Memory B cell (primary cell): ENCODE measurements around the gene THOC1.
A peak's percentile ranks its signal among the peaks of the same experiment; 100 is the strongest.
"Not testable (repeated sequence)": the region's sequence is repeated elsewhere in the genome, so short reads cannot be mapped to it uniquely, and the experiment has no call there.

Experiments used
- ATAC-seq: fragments of 150-1000 bp; cut with Tn5 transposase; 2 replicates; pipeline ENCODE4 v1.10.0; 2021; ENCODE audit warnings: low read depth, mild to moderate bottlenecking, moderate library complexity
- DNase-seq, 2 donors: peaks; one replicate each; pipeline ENCODE4 v3.0.0; 2022; ENCODE audit warnings: low spot score in 2 of 2
- H3K27ac Mint-ChIP-seq: one replicate; pipeline ENCODE4 v1.8.0; 2022; ENCODE audit warnings: mild to moderate bottlenecking, moderate library complexity, mixed read lengths
- H3K27me3 Mint-ChIP-seq: one replicate; pipeline ENCODE4 v1.8.0; 2022; ENCODE audit warnings: mixed read lengths
- H3K36me3 Mint-ChIP-seq: one replicate; pipeline ENCODE4 v1.8.0; 2022; ENCODE audit warnings: mild to moderate bottlenecking, mixed read lengths
- H3K4me1 Mint-ChIP-seq: one replicate; pipeline ENCODE4 v1.8.0; 2022; ENCODE audit warnings: mixed read lengths
- H3K4me3 Mint-ChIP-seq: one replicate; pipeline ENCODE4 v1.8.0; 2022; ENCODE audit warnings: mild to moderate bottlenecking, moderate library complexity, mixed read lengths
- H3K9me3 Mint-ChIP-seq: one replicate; pipeline ENCODE4 v1.8.0; 2022; ENCODE audit warnings: mixed read lengths

Gene THOC1, protein sequence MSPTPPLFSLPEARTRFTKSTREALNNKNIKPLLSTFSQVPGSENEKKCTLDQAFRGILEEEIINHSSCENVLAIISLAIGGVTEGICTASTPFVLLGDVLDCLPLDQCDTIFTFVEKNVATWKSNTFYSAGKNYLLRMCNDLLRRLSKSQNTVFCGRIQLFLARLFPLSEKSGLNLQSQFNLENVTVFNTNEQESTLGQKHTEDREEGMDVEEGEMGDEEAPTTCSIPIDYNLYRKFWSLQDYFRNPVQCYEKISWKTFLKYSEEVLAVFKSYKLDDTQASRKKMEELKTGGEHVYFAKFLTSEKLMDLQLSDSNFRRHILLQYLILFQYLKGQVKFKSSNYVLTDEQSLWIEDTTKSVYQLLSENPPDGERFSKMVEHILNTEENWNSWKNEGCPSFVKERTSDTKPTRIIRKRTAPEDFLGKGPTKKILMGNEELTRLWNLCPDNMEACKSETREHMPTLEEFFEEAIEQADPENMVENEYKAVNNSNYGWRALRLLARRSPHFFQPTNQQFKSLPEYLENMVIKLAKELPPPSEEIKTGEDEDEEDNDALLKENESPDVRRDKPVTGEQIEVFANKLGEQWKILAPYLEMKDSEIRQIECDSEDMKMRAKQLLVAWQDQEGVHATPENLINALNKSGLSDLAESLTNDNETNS

GRCh38 chr18:267688-268552 is at the start of gene THOC1:
Gene THOC1 (minus strand): TSS chr18:268047. CDS start chr18:268019, 28 bp downstream.
- DNase-seq (peak; percentile 89 to 95), ATAC-seq (peak; percentile 92)
- H3K4me1 Mint-ChIP-seq: peaks cover 23% of the 10 kb centered on the region
- H3K27ac Mint-ChIP-seq: peak within 1 kb of the TSS; percentile 100
- H3K36me3 Mint-ChIP-seq: peaks cover 17% of the 10 kb centered on the region
- no peaks in the 10 kb centered on the region for H3K27me3 Mint-ChIP-seq
- H3K9me3 Mint-ChIP-seq: no peaks in the 10 kb centered on the region
- H3K4me3 Mint-ChIP-seq: peak within 1 kb of the TSS; percentile 96

DNA sequence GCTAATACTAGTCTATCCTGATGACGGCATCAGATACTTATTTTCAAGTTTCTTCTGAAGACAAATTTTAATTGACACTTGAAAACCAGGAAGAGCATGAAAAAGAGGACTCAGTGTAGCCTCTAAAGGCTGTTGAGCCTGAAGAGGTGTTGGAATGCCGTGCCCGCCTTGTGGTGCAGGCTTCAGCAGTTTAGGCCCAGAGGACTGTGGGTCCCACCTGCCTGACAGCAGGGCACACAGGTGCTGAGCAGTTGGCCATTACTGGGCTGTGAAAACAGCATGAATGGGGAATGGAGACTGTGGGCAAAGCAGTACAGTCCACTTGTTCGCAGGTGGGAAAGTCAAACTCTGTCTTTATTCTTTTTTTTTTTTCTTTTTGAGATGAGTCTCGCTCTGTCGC is 49.8 kb upstream of the THOC1 start:
- H3K36me3 Mint-ChIP-seq: no peaks in the 10 kb centered on the region
- no peak for DNase-seq
- no peak overlapping the region for H3K4me3 Mint-ChIP-seq
- ATAC-seq: no peak
- H3K27ac Mint-ChIP-seq: no peak overlapping the region
- no peaks in the 10 kb centered on the region for H3K9me3 Mint-ChIP-seq
- no peaks in the 10 kb centered on the region for H3K27me3 Mint-ChIP-seq
- H3K4me1 Mint-ChIP-seq: peaks cover 2% of the 10 kb centered on the region

GRCh38 chr18:316393-316792 is 48.5 kb upstream of the THOC1 start:
- H3K27me3 Mint-ChIP-seq: no peaks in the 10 kb centered on the region
- no peaks in the 10 kb centered on the region for H3K9me3 Mint-ChIP-seq
- DNase-seq (no peak), ATAC-seq (no peak)
- H3K36me3 Mint-ChIP-seq: no peaks in the 10 kb centered on the region
- no peaks in the 10 kb centered on the region for H3K4me1 Mint-ChIP-seq
- no peak overlapping the region for H3K27ac Mint-ChIP-seq
- H3K4me3 Mint-ChIP-seq: no peak overlapping the region

GRCh38 chr18:313931-314330 is 46.1 kb upstream of the THOC1 start:
- no peak overlapping the region for H3K27ac Mint-ChIP-seq
- ATAC-seq (no peak), DNase-seq (no peak)
- peaks cover 3% of the 10 kb centered on the region for H3K27me3 Mint-ChIP-seq
- no peaks in the 10 kb centered on the region for H3K9me3 Mint-ChIP-seq
- no peaks in the 10 kb centered on the region for H3K36me3 Mint-ChIP-seq
- H3K4me3 Mint-ChIP-seq: no peak overlapping the region
- H3K4me1 Mint-ChIP-seq: no peaks in the 10 kb centered on the region

DNA sequence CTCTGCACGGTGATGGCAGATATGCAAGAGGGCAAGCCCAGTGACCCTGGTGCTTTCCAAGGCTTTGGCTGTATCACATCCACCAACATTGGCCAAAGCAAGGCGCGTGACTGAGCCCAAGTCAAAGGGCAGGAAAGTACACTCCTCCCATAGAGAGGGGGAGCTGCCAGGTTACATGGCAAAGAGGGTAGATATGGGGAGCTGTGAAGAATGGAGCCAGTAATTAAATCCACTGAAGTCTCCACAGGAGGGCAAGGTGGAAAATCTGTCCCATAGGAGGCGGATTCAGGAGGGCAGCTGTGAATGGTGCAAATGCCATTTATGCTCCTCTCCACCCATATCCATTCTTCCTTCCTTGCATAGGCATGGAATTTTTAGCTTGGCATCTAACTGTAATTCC is 44.6 kb upstream of the THOC1 start:
- ATAC-seq: no peak
- H3K4me3 Mint-ChIP-seq: no peak overlapping the region
- H3K36me3 Mint-ChIP-seq: no peaks in the 10 kb centered on the region
- no peaks in the 10 kb centered on the region for H3K9me3 Mint-ChIP-seq
- H3K4me1 Mint-ChIP-seq: no peaks in the 10 kb centered on the region
- DNase-seq: no peak
- H3K27me3 Mint-ChIP-seq: peaks cover 6% of the 10 kb centered on the region
- no peak overlapping the region for H3K27ac Mint-ChIP-seq

GRCh38 chr18:310042-310441 is 42.2 kb upstream of the THOC1 start:
- no peak for DNase-seq
- Mint-ChIP-seq H3K4me3 (no peak overlapping the region), H3K9me3 (no peaks in the 10 kb centered on the region), H3K4me1 (no peaks in the 10 kb centered on the region), H3K27me3 (peaks cover 13% of the 10 kb centered on the region), H3K27ac (no peak overlapping the region), H3K36me3 (no peaks in the 10 kb centered on the region)
- no peak for ATAC-seq

GRCh38 chr18:308086-308485 is 40.2 kb upstream of the THOC1 start:
- H3K9me3 Mint-ChIP-seq, H3K27ac Mint-ChIP-seq, ATAC-seq, DNase-seq, H3K36me3 Mint-ChIP-seq, H3K4me1 Mint-ChIP-seq, H3K4me3 Mint-ChIP-seq: not testable (repeated sequence)
- peaks cover 17% of the 10 kb centered on the region for H3K27me3 Mint-ChIP-seq

DNA sequence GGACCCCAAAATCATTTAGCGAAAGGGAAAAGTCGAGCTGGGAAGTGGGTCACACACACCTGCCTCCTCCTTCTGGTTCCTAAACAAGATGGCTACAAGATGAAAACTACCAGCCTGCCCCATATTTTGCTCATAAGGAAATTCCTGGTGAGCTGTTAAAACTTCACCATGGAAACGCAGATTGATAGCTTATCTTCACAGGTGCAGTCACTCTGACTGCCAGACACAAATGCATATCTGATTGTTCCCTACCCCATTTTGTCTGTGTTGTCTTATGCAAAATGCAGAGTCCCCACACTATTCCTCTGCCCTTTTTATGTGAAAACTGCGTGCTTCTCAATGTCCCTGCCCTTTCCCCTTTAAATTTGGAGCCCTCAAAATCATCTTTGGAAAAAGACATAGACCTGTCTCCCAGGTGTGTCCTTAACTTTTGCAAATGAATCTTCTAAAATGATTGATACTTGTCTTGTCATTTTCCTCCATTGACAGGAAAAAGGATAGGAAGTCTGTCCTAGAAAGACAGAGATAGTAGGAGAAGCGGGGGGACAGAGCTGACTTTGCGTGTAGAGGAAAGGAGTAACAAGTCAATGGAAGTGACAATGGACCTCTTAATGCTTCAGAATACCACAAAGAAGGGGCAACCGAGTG is 38.9 kb upstream of the THOC1 start:
- Mint-ChIP-seq H3K27me3 (peaks cover 17% of the 10 kb centered on the region), H3K4me3 (no peak overlapping the region), H3K27ac (no peak overlapping the region), H3K4me1 (no peaks in the 10 kb centered on the region), H3K36me3 (no peaks in the 10 kb centered on the region), H3K9me3 (no peaks in the 10 kb centered on the region)
- DNase-seq (no peak), ATAC-seq (no peak)

- Mint-ChIP-seq H3K27ac (no peak overlapping the region), H3K9me3 (peaks cover 1% of the 10 kb centered on the region), H3K4me3 (no peak overlapping the region), H3K36me3 (no peaks in the 10 kb centered on the region), H3K4me1 (no peaks in the 10 kb centered on the region), H3K27me3 (peaks cover 15% of the 10 kb centered on the region)
- ATAC-seq: no peak
- no peak for DNase-seq
These were observed 37.2 kb upstream of the THOC1 start for GRCh38 chr18:305003-305501.

DNA sequence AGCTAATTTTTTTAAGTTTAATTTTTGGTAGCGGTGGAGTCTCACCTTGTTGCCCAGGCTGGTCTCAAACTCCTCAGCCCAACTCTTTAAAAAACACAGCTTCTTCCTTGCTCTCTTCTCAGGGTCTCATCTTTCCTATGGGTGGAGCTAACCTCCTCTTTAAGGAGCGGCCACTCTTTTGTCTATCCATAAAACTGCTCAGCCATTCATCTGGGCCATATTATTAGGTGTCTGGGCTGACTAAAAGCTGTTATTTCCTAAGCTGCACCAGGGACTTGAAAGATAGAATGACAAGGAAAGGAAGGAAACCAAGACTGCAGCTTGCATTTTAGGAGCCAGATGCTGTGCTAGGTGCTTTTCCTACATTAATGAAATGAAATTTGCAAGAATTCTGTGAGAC is 35.8 kb upstream of the THOC1 start:
- DNase-seq: no peak
- Mint-ChIP-seq H3K4me3 (no peak overlapping the region), H3K27me3 (peaks cover 15% of the 10 kb centered on the region), H3K9me3 (peaks cover 1% of the 10 kb centered on the region), H3K4me1 (no peaks in the 10 kb centered on the region), H3K27ac (no peak overlapping the region), H3K36me3 (no peaks in the 10 kb centered on the region)
- ATAC-seq: no peak

GRCh38 chr18:303011-303410 is 35.2 kb upstream of the THOC1 start:
- Mint-ChIP-seq H3K27ac (no peak overlapping the region), H3K4me1 (no peaks in the 10 kb centered on the region), H3K27me3 (peaks cover 13% of the 10 kb centered on the region), H3K9me3 (peaks cover 1% of the 10 kb centered on the region), H3K36me3 (no peaks in the 10 kb centered on the region), H3K4me3 (no peak overlapping the region)
- DNase-seq: no peak
- ATAC-seq: no peak

DNA sequence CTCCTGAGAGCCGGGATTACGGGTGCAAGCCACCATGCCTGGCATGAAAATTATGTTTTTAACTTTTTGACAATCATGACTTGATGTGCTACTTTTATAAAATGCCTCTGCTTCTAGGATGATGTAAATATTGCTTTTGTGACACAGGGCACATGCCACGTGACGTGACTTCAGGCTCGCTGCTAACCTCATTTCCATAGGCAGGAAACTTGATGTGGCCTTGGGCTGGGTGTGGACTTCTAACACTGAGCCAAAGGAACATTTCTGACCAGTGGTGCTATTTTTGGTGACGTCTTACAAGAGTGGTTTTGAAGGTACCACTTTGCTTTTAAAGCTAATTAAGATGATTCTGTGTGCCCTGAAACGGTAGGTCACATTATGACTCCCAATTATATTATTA is 34.2 kb upstream of the THOC1 start:
- H3K27me3 Mint-ChIP-seq: peaks cover 11% of the 10 kb centered on the region

DNA sequence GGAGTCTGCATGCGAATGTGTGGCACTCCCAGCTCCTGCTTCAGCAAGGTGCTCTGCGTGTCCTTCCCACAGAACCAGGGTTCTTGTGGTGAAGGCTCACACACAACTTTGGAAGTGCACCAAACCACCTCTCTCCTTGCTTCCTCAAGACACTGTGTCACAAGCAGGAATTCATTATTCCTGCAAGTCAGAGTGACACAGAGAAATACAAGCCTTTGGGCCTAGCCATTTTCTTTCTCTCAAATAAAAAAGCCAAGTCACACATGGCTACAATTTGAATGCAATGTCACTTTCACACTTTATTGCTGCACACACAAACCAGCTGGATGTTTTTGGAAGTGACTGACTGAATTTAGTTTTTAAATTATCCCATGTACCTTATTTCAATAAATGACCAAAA is 30.1 kb upstream of the THOC1 start:
- no peak overlapping the region for H3K4me3 Mint-ChIP-seq
- peaks cover 5% of the 10 kb centered on the region for H3K9me3 Mint-ChIP-seq
- H3K27me3 Mint-ChIP-seq: peaks cover 1% of the 10 kb centered on the region
- DNase-seq: no peak
- ATAC-seq: no peak
- no peaks in the 10 kb centered on the region for H3K36me3 Mint-ChIP-seq
- no peaks in the 10 kb centered on the region for H3K4me1 Mint-ChIP-seq
- no peak overlapping the region for H3K27ac Mint-ChIP-seq

More for the DNA sequence above, 34.2 kb upstream of the THOC1 start:
- Mint-ChIP-seq H3K36me3 (no peaks in the 10 kb centered on the region), H3K9me3 (peaks cover 1% of the 10 kb centered on the region), H3K4me1 (no peaks in the 10 kb centered on the region), H3K4me3 (no peak overlapping the region), H3K27ac (no peak overlapping the region)
- ATAC-seq: no peak
- no peak for DNase-seq
